Endothelial cell of umbilical vein (primary cell): ENCODE data around the gene TMEM43. TPM values are rescaled to one million over a fixed set of nuclear protein-coding genes. Genes with fewer than 3 reads are reported as not detected.

ENCODE experiments used
- BruUV-seq: library from RNA; stranded (reverse); fragments of 400-500 nt; replicated peaks from 2 replicates; lab custom pipeline; 2021; lab: Mats Ljungman, UMichigan
- CTCF ChIA-PET: fragments of 300-600, 350-600 bp; sonication (Branson Sonifier 250); formaldehyde crosslinking; loops from one replicate; lab custom pipeline; 2021; ENCODE audit warnings: antibody characterized with exemption, inconsistent platforms; lab: Charles Lee
- POLR2A ChIA-PET: fragments of 300-600, 350-600 bp; sonication (Branson Sonifier 250); formaldehyde crosslinking; loops from one replicate; lab custom pipeline; 2021; ENCODE audit warnings: antibody characterized with exemption, inconsistent platforms; lab: Charles Lee
- DNase-seq: peaks from one replicate; pipeline ENCODE4 v3.0.0-alpha.2; 2011; ENCODE audit warnings: low read depth, low spot score
- FAIRE-seq: peaks from 2 replicates; lab custom pipeline; 2011; peaks lifted over from hg19 to GRCh38; lab: Jason Lieb, UNC
- H2AFZ ChIP-seq: 2 replicates; pipeline ENCODE4 v1.6.0; 2012; ENCODE audit warnings: low read depth, low read length, control low read depth, inconsistent platforms
- H3K27ac ChIP-seq: 2 replicates; pipeline ENCODE4 v1.5.1; 2011; ENCODE audit warnings: low read depth, mild to moderate bottlenecking, control low read depth, low read length, moderate library complexity; ENCODE audit not compliant: insufficient read depth
- H3K27me3 ChIP-seq, 2 experiments: 2 replicates each; pipeline versions ENCODE4 v1.6.0 to v1.6.1; 2011; ENCODE audit warnings: low read length in 2 of 2, mixed read lengths in 1 of 2; ENCODE audit not compliant: control insufficient read depth in 2 of 2, insufficient read depth in 2 of 2
- H3K36me3 ChIP-seq, 2 experiments: 2 replicates in 1 of 2; 3 replicates in 1 of 2; pipeline ENCODE4 v1.5.1; 2011; ENCODE audit warnings: low read length in 2 of 2, mild to moderate bottlenecking in 1 of 2, moderate library complexity in 1 of 2; ENCODE audit not compliant: control insufficient read depth in 2 of 2, insufficient read depth in 2 of 2; ENCODE audit errors: extremely low read depth in 1 of 2
- H3K4me1 ChIP-seq: 3 replicates; pipeline ENCODE4 v1.5.1; 2011; ENCODE audit warnings: mild to moderate bottlenecking, low read length; ENCODE audit not compliant: control insufficient read depth, insufficient read depth; ENCODE audit errors: extremely low read depth
- H3K4me2 ChIP-seq: 2 replicates; pipeline ENCODE4 v1.6.1; 2011; ENCODE audit warnings: low read length, control low read depth, mixed read lengths; ENCODE audit not compliant: insufficient read depth
- H3K4me3 ChIP-seq, 3 experiments: fragments of 200-600 bp in 1 of 3; sonication (generic), shearing (Covaris generic) in 1 of 3; replicated peaks in 1 of 3; 2 replicates each; pipeline ENCODE4 v1.5.1; 2011 to 2016; ENCODE audit warnings: control low read depth in 3 of 3, low read length in 3 of 3, mild to moderate bottlenecking in 2 of 3, inconsistent platforms in 1 of 3, low read depth in 1 of 3, moderate library complexity in 1 of 3; ENCODE audit not compliant: insufficient read depth in 1 of 3
- H3K79me2 ChIP-seq: 2 replicates; pipeline ENCODE4 v1.6.0; 2012; ENCODE audit warnings: low read length, inconsistent platforms; ENCODE audit not compliant: control insufficient read depth, insufficient read depth
- H3K9ac ChIP-seq: replicated peaks from 2 replicates; pipeline ENCODE3; 2011; ENCODE audit warnings: low read length, control low read depth; ENCODE audit not compliant: insufficient read depth; ENCODE audit errors: extremely low read depth
- H3K9me1 ChIP-seq: replicated peaks from 3 replicates; pipeline ENCODE4 v1.6.0; 2011; ENCODE audit warnings: mild to moderate bottlenecking, low read length; ENCODE audit not compliant: control insufficient read depth, insufficient read depth; ENCODE audit errors: extremely low read depth
- H3K9me3 ChIP-seq: replicated peaks from 2 replicates; pipeline ENCODE4 v1.5.1; 2012; ENCODE audit warnings: low read length, inconsistent platforms; ENCODE audit not compliant: control insufficient read depth, insufficient read depth
- H4K20me1 ChIP-seq: replicated peaks from 2 replicates; pipeline ENCODE3; 2011; ENCODE audit warnings: mild to moderate bottlenecking, low read length; ENCODE audit not compliant: control insufficient read depth, insufficient read depth; ENCODE audit errors: extremely low read depth
- CTCF ChIP-seq, 2 donors: IDR thresholded peaks; 1 replicate in 1 of 2; 2 replicates in 1 of 2; pipeline ENCODE4 v1.5.1; 2011; ENCODE audit warnings: low read length in 2 of 2, mild to moderate bottlenecking in 2 of 2, moderate library complexity in 2 of 2, control low read depth in 1 of 2, inconsistent platforms in 1 of 2, low read depth in 1 of 2; ENCODE audit not compliant: insufficient read depth in 1 of 2; ENCODE audit errors: extremely low read depth in 1 of 2
- EZH2 ChIP-seq: IDR thresholded peaks from 2 replicates; pipeline ENCODE4 v1.6.1; 2012; ENCODE audit warnings: borderline replicate concordance, low read depth, mild to moderate bottlenecking, moderate library complexity, low read length, inconsistent platforms; ENCODE audit not compliant: severe bottlenecking
- FOS ChIP-seq: IDR thresholded peaks from 2 replicates; pipeline ENCODE4 v1.6.1; 2011; ENCODE audit warnings: mild to moderate bottlenecking, low read length, moderate library complexity, borderline replicate concordance; ENCODE audit not compliant: insufficient read depth
- GATA2 ChIP-seq: IDR thresholded peaks from 2 replicates; pipeline ENCODE4 v1.7.0; 2011; ENCODE audit warnings: low read depth, mild to moderate bottlenecking, moderate library complexity, mixed read lengths, low read length; ENCODE audit not compliant: insufficient read length, insufficient read depth
- JUN ChIP-seq: IDR thresholded peaks from 2 replicates; pipeline ENCODE4 v1.6.1; 2011; ENCODE audit warnings: borderline replicate concordance, low read depth; ENCODE audit not compliant: insufficient read length, insufficient read depth
- MAX ChIP-seq: IDR thresholded peaks from 2 replicates; pipeline ENCODE4 v1.6.1; 2011; ENCODE audit not compliant: insufficient read depth, insufficient read length
- MYC ChIP-seq: IDR thresholded peaks from one replicate; pipeline ENCODE4 v1.6.1; 2011; ENCODE audit warnings: mild to moderate bottlenecking, low read depth, low read length
- POLR2A ChIP-seq: IDR thresholded peaks from 2 replicates; pipeline ENCODE4 v1.6.1; 2012; ENCODE audit warnings: low read depth, mild to moderate bottlenecking, control low read depth, low read length
- POLR2AphosphoS5 ChIP-seq: IDR thresholded peaks from 2 replicates; pipeline ENCODE4 v1.6.1; 2012; ENCODE audit warnings: low read depth, mild to moderate bottlenecking, control low read depth, low read length, moderate library complexity; ENCODE audit not compliant: insufficient read depth
- dilution Hi-C: fragments of 300-500 bp; cut with MboI; formaldehyde crosslinking; loops from one replicate; pipeline ENCODE4 v1.15.0; 2019; ENCODE audit warnings: low sequenced_read_pairs; ENCODE audit not compliant: extremely low pct_ligation_motif_present
- intact Hi-C: fragments of 100-400 bp; cut with micrococcal nuclease; formaldehyde crosslinking; loops from one replicate; pipeline ENCODE4 v1.10.0; 2022
- polyA plus RNA-seq, 4 experiments: library from polyadenylated mRNA; depleted of rRNA in 3 of 4; stranded (reverse) in 3 of 4; unstranded in 1 of 4; fragments of >200 nt; gene quantifications; 2 replicates each; pipeline versions ENCODE4 v1.2.1 to v1.2.3, GENCODE V29; 2011 to 2012; ENCODE audit warnings: missing spikeins in 1 of 4
- total RNA-seq: library from RNA; stranded (reverse); gene quantifications from 2 replicates; pipeline ENCODE4 v1.2.3, GENCODE V29; 2021

Gene TMEM43
- total and polyA plus RNA-seq, 2 donors (not counting 3 experiments of a cell fraction or from before 2014, with no cell fraction given): 80.6 to 119 TPM

DNA sequence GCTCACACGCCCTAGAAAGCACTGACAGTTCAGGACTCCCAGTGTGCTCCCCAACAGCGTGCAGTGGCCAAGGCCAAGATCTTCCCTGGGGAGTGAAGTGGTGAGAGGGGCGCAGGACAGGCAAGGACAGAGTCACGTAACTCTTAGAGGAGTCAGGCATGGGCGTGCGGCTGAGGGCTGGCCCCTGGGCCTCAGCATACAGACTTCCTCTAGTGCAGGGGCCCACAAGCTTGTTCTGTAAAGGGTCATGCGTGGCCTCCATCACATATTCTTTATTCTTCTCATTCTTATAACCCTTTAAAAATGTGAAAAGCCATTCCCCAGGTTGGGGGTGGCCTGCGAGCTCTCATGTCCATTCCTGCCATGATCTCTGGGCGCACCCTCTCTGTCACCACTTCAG lies 25.2 kb downstream of the TMEM43 start:
- TF ChIP-seq FOS: no peak
- no peak for TF ChIP-seq EZH2
- TF ChIP-seq POLR2A: no peak
- TF ChIP-seq MYC: no peak
- no peak for TF ChIP-seq POLR2AphosphoS5
- TF ChIP-seq GATA2: no peak
- no peak for TF ChIP-seq JUN
- no peak for TF ChIP-seq CTCF (IDR thresholded peaks at IDR 0.05; ENCODE audit: extremely low read depth in 1 of 2, insufficient read depth in 1 of 2, low read depth in 1 of 2, low read length in 2 of 2)
- TF ChIP-seq MAX: no peak
- H3K79me2 ChIP-seq: no peaks in the 10 kb centered on the region
- ChIA-PET CTCF (no interaction called here), POLR2A (interaction anchor here (0.6 kb wide), 1 partner anchor 791 kb away, joined by 3 read pairs; no protein-coding TSS in a partner anchor)
- H3K9ac ChIP-seq: no peak overlapping the region
- FAIRE-seq: no peak
- H3K4me1 ChIP-seq: peaks cover 11% of the 10 kb centered on the region
- no peaks in the 10 kb centered on the region for H3K27me3 ChIP-seq
- no peak overlapping the region for H2AFZ ChIP-seq
- H3K4me3 ChIP-seq: no peak overlapping the region
- H4K20me1 ChIP-seq: no peaks in the 10 kb centered on the region
- H3K4me2 ChIP-seq: no peak overlapping the region
- no peaks in the 10 kb centered on the region for H3K9me3 ChIP-seq
- no peaks in the 10 kb centered on the region for H3K9me1 ChIP-seq
- BruUV-seq: no TSS peak
- no peak for DNase-seq
- intact Hi-C loops: no loop called here
- H3K27ac ChIP-seq: no peak overlapping the region
- dilution Hi-C loops: no loop called here
- peaks cover 2 to 12% of the 10 kb centered on the region in 2 experiments for H3K36me3 ChIP-seq
